Caco-2 (cell line): Measurements from ENCODE around the gene WEE2. TPM values are rescaled to one million over a fixed set of nuclear protein-coding genes. Genes with fewer than 3 reads are reported as not detected.

Experiments used
- BruUV-seq: library from RNA; stranded (reverse); fragments of 400-500 nt; replicated peaks from 2 replicates; lab custom pipeline; 2021; lab: Mats Ljungman, UMichigan
- CTCF ChIA-PET: fragments of 300-600 bp; sonication (Branson Sonifier 250); formaldehyde crosslinking; loops from one replicate; lab custom pipeline; 2022; ENCODE audit warnings: antibody characterized with exemption; lab: Charles Lee
- POLR2A ChIA-PET: fragments of 300-600 bp; sonication (Branson Sonifier 250); formaldehyde crosslinking; loops from one replicate; lab custom pipeline; 2022; ENCODE audit warnings: antibody characterized with exemption; lab: Charles Lee
- DNase-seq, 2 experiments: peaks; one replicate each; pipeline versions ENCODE4 v3.0.0 to v3.0.0-alpha.2; 2020 to 2022
- H3K27me3 ChIP-seq: replicated peaks from 2 replicates; pipeline ENCODE4 v1.6.0; 2011; ENCODE audit warnings: low read length; ENCODE audit not compliant: control insufficient read depth, insufficient read depth
- H3K36me3 ChIP-seq: 2 replicates; pipeline ENCODE4 v1.5.1; 2011; ENCODE audit warnings: low read length; ENCODE audit not compliant: control insufficient read depth, insufficient read depth
- H3K4me1 ChIP-seq: fragments of 250-450 bp; sonication (Bioruptor Pico); 2 replicates; pipeline ENCODE4 v1.5.1; 2020; ENCODE audit warnings: mild to moderate bottlenecking
- H3K4me3 ChIP-seq: 2 replicates; pipeline ENCODE4 v1.5.1; 2011; ENCODE audit warnings: low read depth, mild to moderate bottlenecking, control low read depth, low read length
- H3K9me3 ChIP-seq: fragments of 250-450 bp; sonication (Bioruptor Pico); 2 replicates; pipeline ENCODE4 v1.5.1; 2020; ENCODE audit warnings: mild to moderate bottlenecking, moderate library complexity
- H3K27ac Mint-ChIP-seq: one replicate; pipeline ENCODE4 v1.8.0; 2022; ENCODE audit warnings: mixed read lengths; ENCODE audit not compliant: unreplicated experiment
- H3K27me3 Mint-ChIP-seq: one replicate; pipeline ENCODE4 v1.8.0; 2022; ENCODE audit warnings: mixed read lengths; ENCODE audit not compliant: insufficient read depth, unreplicated experiment
- H3K36me3 Mint-ChIP-seq: one replicate; pipeline ENCODE4 v1.8.0; 2022; ENCODE audit warnings: mild to moderate bottlenecking, mixed read lengths; ENCODE audit not compliant: insufficient read depth, unreplicated experiment
- H3K4me1 Mint-ChIP-seq: one replicate; pipeline ENCODE4 v1.8.0; 2022; ENCODE audit warnings: low read depth, mixed read lengths; ENCODE audit not compliant: unreplicated experiment
- H3K4me3 Mint-ChIP-seq: one replicate; pipeline ENCODE4 v1.8.0; 2022; ENCODE audit warnings: mild to moderate bottlenecking, moderate library complexity, mixed read lengths; ENCODE audit not compliant: unreplicated experiment
- H3K9me3 Mint-ChIP-seq: one replicate; pipeline ENCODE4 v1.8.0; 2022; ENCODE audit warnings: mixed read lengths; ENCODE audit not compliant: unreplicated experiment
- CTCF ChIP-seq, 2 experiments: fragments of 200-600 bp in 1 of 2; IDR thresholded peaks; 1 replicate in 1 of 2; 2 replicates in 1 of 2; pipeline versions ENCODE4 v1.5.1 to v1.8.0; 2011 to 2022; ENCODE audit warnings: antibody characterized with exemption in 1 of 2, control low read depth in 1 of 2, inconsistent platforms in 1 of 2, low read depth in 1 of 2, low read length in 1 of 2, mild to moderate bottlenecking in 1 of 2, moderate library complexity in 1 of 2; ENCODE audit not compliant: insufficient read depth in 1 of 2, severe bottlenecking in 1 of 2, unreplicated experiment in 1 of 2
- intact Hi-C: fragments of 100-400 bp; cut with micrococcal nuclease; formaldehyde crosslinking; loops from one replicate; pipeline ENCODE4 v1.10.0; 2022; ENCODE audit not compliant: unreplicated experiment
- total RNA-seq: library from RNA; stranded (reverse); gene quantifications from 2 replicates; pipeline ENCODE4 v1.2.3, GENCODE V29; 2022

The WEE2 gene
- total RNA-seq, 1 experiment from 2014 or later = 1.0 TPM

DNA sequence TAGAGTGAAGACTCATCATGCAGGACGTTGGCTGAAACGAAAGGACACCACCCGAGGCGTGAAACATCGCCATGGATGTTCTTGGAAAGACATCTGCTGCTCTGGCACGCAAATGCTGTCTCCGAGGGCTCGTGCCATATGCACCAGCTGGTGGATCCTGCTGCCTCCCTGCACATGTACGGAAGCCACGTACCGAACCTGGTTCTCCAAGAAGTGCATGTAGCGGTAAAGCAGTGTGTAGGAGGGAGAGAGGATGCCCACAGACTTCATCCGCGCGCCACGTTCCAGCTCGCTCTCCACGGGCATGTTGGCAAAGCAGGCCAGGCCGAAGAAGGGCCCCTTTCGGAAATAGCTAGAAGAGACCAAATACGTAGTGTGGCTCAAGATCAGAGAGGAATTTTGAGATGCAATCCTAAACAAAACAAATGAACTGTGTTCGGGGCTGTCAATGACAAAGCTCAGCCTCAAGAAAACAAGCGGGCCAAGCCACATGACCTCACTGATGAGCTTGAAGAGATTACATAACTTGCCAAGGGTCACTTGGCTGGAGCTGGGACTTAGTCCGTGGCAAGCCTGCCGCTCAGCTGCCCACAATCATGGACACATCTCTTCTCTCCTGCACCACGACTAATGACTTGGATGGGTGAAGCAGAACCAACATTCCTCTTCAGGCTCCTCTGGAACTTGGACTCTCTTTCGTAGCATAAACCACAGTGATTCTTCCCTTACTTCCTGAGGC is 22.7 kb upstream of the WEE2 start:
- TF ChIP-seq CTCF (IDR thresholded peaks at IDR 0.05; ENCODE audit: insufficient read depth in 1 of 2, low read depth in 1 of 2, low read length in 1 of 2, severe bottlenecking in 1 of 2, unreplicated experiment in 1 of 2) = no peak
- intact Hi-C loops = no loop called here
- DNase-seq = no peak
- ChIA-PET CTCF (no interaction called here), POLR2A (no interaction called here)
- no peak overlapping the region for H3K4me3 Mint-ChIP-seq
- H3K27ac Mint-ChIP-seq = no peak overlapping the region
- no TSS peak for BruUV-seq
- no peaks in the 10 kb centered on the region for H3K9me3 ChIP-seq
- H3K36me3 ChIP-seq = no peaks in the 10 kb centered on the region; the same call in 1 of the 2 replicates
- H3K27me3 Mint-ChIP-seq = no peaks in the 10 kb centered on the region
- H3K4me1 ChIP-seq = no peaks in the 10 kb centered on the region
- no peak overlapping the region for H3K4me3 ChIP-seq
- H3K36me3 Mint-ChIP-seq = peaks cover 24% of the 10 kb centered on the region
- no peaks in the 10 kb centered on the region for H3K27me3 ChIP-seq
- H3K9me3 Mint-ChIP-seq = no peaks in the 10 kb centered on the region
- peaks cover 7% of the 10 kb centered on the region for H3K4me1 Mint-ChIP-seq

- no peaks in the 10 kb centered on the region for H3K9me3 ChIP-seq
- no peak overlapping the region for H3K4me3 ChIP-seq
- Mint-ChIP-seq H3K36me3 (peaks cover 22% of the 10 kb centered on the region), H3K4me1 (peaks cover 7% of the 10 kb centered on the region), H3K9me3 (no peaks in the 10 kb centered on the region), H3K4me3 (no peak overlapping the region), H3K27ac (no peak overlapping the region), H3K27me3 (no peaks in the 10 kb centered on the region)
- no peaks in the 10 kb centered on the region for H3K4me1 ChIP-seq
- ChIA-PET CTCF (no interaction called here), POLR2A (no interaction called here)
- intact Hi-C loops = no loop called here
- no TSS peak for BruUV-seq
- H3K27me3 ChIP-seq = no peaks in the 10 kb centered on the region
- H3K36me3 ChIP-seq = no peaks in the 10 kb centered on the region
- DNase-seq = no peak
- TF ChIP-seq CTCF (IDR thresholded peaks at IDR 0.05; ENCODE audit: insufficient read depth in 1 of 2, low read depth in 1 of 2, low read length in 1 of 2, severe bottlenecking in 1 of 2, unreplicated experiment in 1 of 2) = no peak
Observed at GRCh38 chr7:141686074-141686473, 22.1 kb upstream of the WEE2 start.

DNA sequence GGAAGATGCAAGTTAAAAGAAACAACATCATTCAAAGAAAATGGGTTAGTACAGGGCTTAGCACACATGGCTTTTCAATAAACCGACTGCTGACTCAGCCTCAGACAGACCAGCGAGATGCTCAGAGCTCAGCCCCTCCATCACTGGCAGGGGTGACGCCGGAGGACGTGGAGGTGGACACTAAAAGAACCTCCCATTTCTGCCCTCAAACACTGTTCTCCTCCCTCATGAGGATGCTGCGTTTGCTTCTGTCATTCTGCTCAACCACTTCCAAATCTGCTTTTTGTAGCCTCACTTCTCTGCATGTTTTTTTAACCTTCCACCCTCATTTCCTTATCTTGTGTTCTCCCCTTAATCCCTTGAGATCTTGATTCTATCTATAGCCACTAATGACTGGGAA is 21.5 kb upstream of the WEE2 start:
- Histone ChIP-seq H3K27me3 (no peaks in the 10 kb centered on the region), H3K36me3 (no peaks in the 10 kb centered on the region), H3K4me3 (no peak overlapping the region), H3K9me3 (no peaks in the 10 kb centered on the region), H3K4me1 (no peaks in the 10 kb centered on the region)
- no TSS peak for BruUV-seq
- intact Hi-C loops = no loop called here
- H3K27ac Mint-ChIP-seq = no peak overlapping the region
- no peak for DNase-seq
- H3K36me3 Mint-ChIP-seq = peaks cover 22% of the 10 kb centered on the region
- POLR2A ChIA-PET = no interaction called here
- CTCF ChIA-PET = no interaction called here
- no peaks in the 10 kb centered on the region for H3K27me3 Mint-ChIP-seq
- H3K9me3 Mint-ChIP-seq = no peaks in the 10 kb centered on the region
- no peak for TF ChIP-seq CTCF (IDR thresholded peaks at IDR 0.05; ENCODE audit: insufficient read depth in 1 of 2, low read depth in 1 of 2, low read length in 1 of 2, severe bottlenecking in 1 of 2, unreplicated experiment in 1 of 2)
- H3K4me3 Mint-ChIP-seq = no peak overlapping the region
- H3K4me1 Mint-ChIP-seq = peaks cover 7% of the 10 kb centered on the region
